ENCODE results near the gene RPS25. TPM values are rescaled to one million over a fixed set of nuclear protein-coding genes. Genes with fewer than 3 reads are reported as not detected.
"Not testable (repeated sequence)": the region's sequence is repeated elsewhere in the genome, so short reads cannot be mapped to it uniquely, and the experiment has no call there.

The RPS25 gene
- total and polyA plus RNA-seq, 4 donors = 483 to 2,643 (median 958) TPM

- peaks cover 0 to 13% (median 3%) of the 10 kb centered on the region in 5 donors for H3K4me1 ChIP-seq (ENCODE audit: control insufficient read depth in 5 of 5, insufficient read depth in 5 of 5, low read length in 5 of 5)
- 83 to 88% methylated on average over 15 of the region's 15 CpGs for WGBS, 2 donors
- H3K36me3 ChIP-seq (ENCODE audit: control insufficient read depth in 4 of 4, insufficient read depth in 4 of 4, low read length in 4 of 4) = no peaks in the 10 kb centered on the region
- no peak for ATAC-seq (ENCODE audit: insufficient read depth, low FRiP score)
- no peak overlapping the region for H3K9ac ChIP-seq (ENCODE audit: insufficient read depth in 1 of 2, low read length in 2 of 2)
- H3K9me3 ChIP-seq (ENCODE audit: control insufficient read depth in 4 of 4, insufficient read depth in 3 of 4, low read length in 3 of 4) = no peaks in the 10 kb centered on the region
- no peak overlapping the region for H3K4me3 ChIP-seq
- H3K27me3 ChIP-seq (ENCODE audit: control insufficient read depth in 3 of 3, insufficient read depth in 3 of 3, low read length in 2 of 3) = peaks cover 0 to 4% (median 2%) of the 10 kb centered on the region in 3 donors
- H3K27ac ChIP-seq (ENCODE audit: low read depth in 1 of 2, low read length in 1 of 2) = no peak overlapping the region
- no peak for TF ChIP-seq CTCF (IDR thresholded peaks at IDR 0.05; ENCODE audit: control extremely low read depth, extremely low read depth)
- no peak for DNase-seq
Measured at GRCh38 chr11:118975771-118976709, 42.1 kb downstream of the RPS25 start.

- peaks cover 0 to 7% (median 5%) of the 10 kb centered on the region in 3 donors for H3K27me3 ChIP-seq (ENCODE audit: control insufficient read depth in 3 of 3, insufficient read depth in 3 of 3, low read length in 2 of 3)
- 65 to 69% methylated on average over 2 of the region's 2 CpGs for WGBS, 2 donors
- no peak for TF ChIP-seq CTCF (IDR thresholded peaks at IDR 0.05; ENCODE audit: control extremely low read depth, extremely low read depth)
- no peak overlapping the region for H3K4me3 ChIP-seq
- H3K36me3 ChIP-seq (ENCODE audit: control insufficient read depth in 4 of 4, insufficient read depth in 4 of 4, low read length in 4 of 4) = no peaks in the 10 kb centered on the region
- ATAC-seq (ENCODE audit: insufficient read depth, low FRiP score) (peak; percentile 82), DNase-seq (no peak)
- H3K4me1 ChIP-seq (ENCODE audit: control insufficient read depth in 5 of 5, insufficient read depth in 5 of 5, low read length in 5 of 5) = peaks cover 0 to 5% (median 0%) of the 10 kb centered on the region in 5 donors
- H3K27ac ChIP-seq (ENCODE audit: low read depth in 1 of 2, low read length in 1 of 2) = no peak overlapping the region
- no peak overlapping the region for H3K9ac ChIP-seq (ENCODE audit: insufficient read depth in 1 of 2, low read length in 2 of 2)
- no peaks in the 10 kb centered on the region for H3K9me3 ChIP-seq (ENCODE audit: control insufficient read depth in 4 of 4, insufficient read depth in 3 of 4, low read length in 3 of 4)
Measured at GRCh38 chr11:118973985-118974384, 44.2 kb downstream of the RPS25 start.

GRCh38 chr11:118971646-118972045 is 46.5 kb downstream of the RPS25 start, which contains the start of gene FOXR1:
Gene FOXR1, plus strand, starts transcription at chr11:118971761. Its CDS starts 171 bp downstream, at chr11:118971932.
- Histone ChIP-seq H3K4me1 (ENCODE audit: control insufficient read depth in 5 of 5, insufficient read depth in 5 of 5, low read length in 5 of 5) (peaks cover 0 to 5% (median 0%) of the 10 kb centered on the region in 5 donors), H3K9me3 (ENCODE audit: control insufficient read depth in 4 of 4, insufficient read depth in 3 of 4, low read length in 3 of 4) (no peaks in the 10 kb centered on the region), H3K4me3 (no peak within 1 kb of the TSS), H3K27me3 (ENCODE audit: control insufficient read depth in 3 of 3, insufficient read depth in 3 of 3, low read length in 2 of 3) (peaks cover 0 to 7% (median 5%) of the 10 kb centered on the region in 3 donors), H3K27ac (ENCODE audit: low read depth in 1 of 2, low read length in 1 of 2) (no peak within 1 kb of the TSS), H3K9ac (ENCODE audit: insufficient read depth in 1 of 2, low read length in 2 of 2) (no peak within 1 kb of the TSS), H3K36me3 (ENCODE audit: control insufficient read depth in 4 of 4, insufficient read depth in 4 of 4, low read length in 4 of 4) (no peaks in the 10 kb centered on the region)
- no peak for TF ChIP-seq CTCF (IDR thresholded peaks at IDR 0.05; ENCODE audit: control extremely low read depth, extremely low read depth)
- ATAC-seq (ENCODE audit: insufficient read depth, low FRiP score) (no peak), DNase-seq (no peak)
- 46 to 49% methylated on average over 33 of the region's 33 CpGs for WGBS, 2 donors

GRCh38 chr11:118969508-118969907 is 48.6 kb downstream of the RPS25 start:
- not testable (repeated sequence) for H3K27me3 ChIP-seq (ENCODE audit: control insufficient read depth in 3 of 3, insufficient read depth in 3 of 3, low read length in 2 of 3); DNase-seq; H3K27ac ChIP-seq (ENCODE audit: low read depth in 1 of 2, low read length in 1 of 2); ATAC-seq (ENCODE audit: insufficient read depth, low FRiP score); H3K9ac ChIP-seq (ENCODE audit: insufficient read depth in 1 of 2, low read length in 2 of 2); H3K9me3 ChIP-seq (ENCODE audit: control insufficient read depth in 4 of 4, insufficient read depth in 3 of 4, low read length in 3 of 4); H3K4me3 ChIP-seq; H3K4me1 ChIP-seq (ENCODE audit: control insufficient read depth in 5 of 5, insufficient read depth in 5 of 5, low read length in 5 of 5); H3K36me3 ChIP-seq (ENCODE audit: control insufficient read depth in 4 of 4, insufficient read depth in 4 of 4, low read length in 4 of 4)
- WGBS, 2 donors = 94 to 96% methylated on average over 2 of the region's 2 CpGs
